Upper lobe of left lung (tissue), 6 donors: ENCODE measurements around the gene TMEM139. TPM values are rescaled to one million over a fixed set of nuclear protein-coding genes. Genes with fewer than 3 reads are reported as not detected.

Experiments
- ATAC-seq, 2 donors: fragments of 200-7000 bp; cut with Tn5 transposase; one replicate each; pipeline ENCODE4 v1.9.1; 2022; ENCODE audit warnings: mild to moderate bottlenecking in 2 of 2, moderate library complexity in 2 of 2; ENCODE audit not compliant: low FRiP score in 2 of 2
- DNase-seq, 2 donors: peaks; one replicate each; pipeline ENCODE4 v3.0.0-alpha.2; 2019 to 2020
- H3K27ac ChIP-seq, 4 donors: fragments of 200-600 bp; sonication (generic); one replicate each; pipeline ENCODE4 v1.5.1; 2016 to 2019
- H3K27me3 ChIP-seq, 4 donors: fragments of 200-600 bp; sonication (generic); one replicate each; pipeline ENCODE4 v1.5.1; 2017 to 2019
- H3K36me3 ChIP-seq, 4 donors: fragments of 200-600 bp; sonication (generic); one replicate each; pipeline ENCODE4 v1.5.1; 2016 to 2019
- H3K4me1 ChIP-seq, 4 donors: fragments of 200-600 bp; sonication (generic); one replicate each; pipeline ENCODE4 v1.5.1; 2018 to 2019
- H3K4me3 ChIP-seq, 4 donors: fragments of 200-600 bp; sonication (generic); one replicate each; pipeline ENCODE4 v1.5.1; 2017 to 2019; ENCODE audit warnings: mild to moderate bottlenecking in 2 of 4, moderate library complexity in 1 of 4
- H3K9me3 ChIP-seq, 4 donors: fragments of 200-600 bp; sonication (generic); one replicate each; pipeline ENCODE4 v1.5.1; 2018 to 2019
- EP300 ChIP-seq, 4 donors: sonication (generic); formaldehyde crosslinking; IDR thresholded peaks; one replicate each; pipeline ENCODE4 v1.5.1; 2017; ENCODE audit warnings: antibody characterized with exemption in 4 of 4, control low read depth in 2 of 4
- POLR2A ChIP-seq, 4 donors: fragments of 450-650 bp; IDR thresholded peaks; one replicate each; pipeline ENCODE4 v1.5.1; 2016 to 2017; ENCODE audit warnings: antibody characterized with exemption in 4 of 4, mild to moderate bottlenecking in 2 of 4
- POLR2AphosphoS5 ChIP-seq, 2 donors: sonication (generic); formaldehyde crosslinking; IDR thresholded peaks; one replicate each; pipeline ENCODE4 v1.5.1; 2017; ENCODE audit warnings: antibody characterized with exemption in 2 of 2
- WGBS, 2 donors: methylation state at CpG; one replicate each; pipeline ENCODE4 v1.1.5; 2017 to 2018; 5-methylcytosine and 5-hydroxymethylcytosine counted together
- total RNA-seq, 6 donors: library from RNA; depleted of rRNA in 4 of 6; stranded (reverse); fragments of >200 nt in 4 of 6; gene quantifications; one replicate each; pipeline versions ENCODE4 v1.1.0 to v1.2.1, GENCODE V29; 2016 to 2021
- TF ChIP-seq, protein P1 (sequence below), 6 experiments: fragments of 450-650 bp in 4 of 6; fragments of 200-600 bp in 2 of 6; sonication (generic) in 2 of 6; IDR thresholded peaks; one replicate each; pipeline ENCODE4 v1.5.1; 2016 to 2019; ENCODE audit warnings: antibody characterized with exemption in 6 of 6
- donor health status: DM: no; HTN: no; CAD: no; lungs with moderate emphysema.
- donor health status: DM: no; HTN: yes; CAD: no; lungs with severe emphysema.

TMEM139 gene
- total RNA-seq, 6 donors from 2014 or later = 13.6 to 52.7 (median 33.0) TPM

GRCh38 chr7:143286522-143286890 lies 1.7 kb downstream of the TMEM139 start:
- Histone ChIP-seq H3K36me3 (no peaks in the 10 kb centered on the region), H3K4me1 (peaks cover 18 to 40% (median 25%) of the 10 kb centered on the region in 4 donors), H3K4me3 (no peak overlapping the region), H3K9me3 (no peaks in the 10 kb centered on the region), H3K27me3 (no peaks in the 10 kb centered on the region), H3K27ac (no peak overlapping the region)
- TF ChIP-seq EP300 (IDR thresholded peaks at IDR 0.05) = no peak
- no peak for TF ChIP-seq POLR2AphosphoS5 (IDR thresholded peaks at IDR 0.05)
- TF ChIP-seq, protein P1, sequence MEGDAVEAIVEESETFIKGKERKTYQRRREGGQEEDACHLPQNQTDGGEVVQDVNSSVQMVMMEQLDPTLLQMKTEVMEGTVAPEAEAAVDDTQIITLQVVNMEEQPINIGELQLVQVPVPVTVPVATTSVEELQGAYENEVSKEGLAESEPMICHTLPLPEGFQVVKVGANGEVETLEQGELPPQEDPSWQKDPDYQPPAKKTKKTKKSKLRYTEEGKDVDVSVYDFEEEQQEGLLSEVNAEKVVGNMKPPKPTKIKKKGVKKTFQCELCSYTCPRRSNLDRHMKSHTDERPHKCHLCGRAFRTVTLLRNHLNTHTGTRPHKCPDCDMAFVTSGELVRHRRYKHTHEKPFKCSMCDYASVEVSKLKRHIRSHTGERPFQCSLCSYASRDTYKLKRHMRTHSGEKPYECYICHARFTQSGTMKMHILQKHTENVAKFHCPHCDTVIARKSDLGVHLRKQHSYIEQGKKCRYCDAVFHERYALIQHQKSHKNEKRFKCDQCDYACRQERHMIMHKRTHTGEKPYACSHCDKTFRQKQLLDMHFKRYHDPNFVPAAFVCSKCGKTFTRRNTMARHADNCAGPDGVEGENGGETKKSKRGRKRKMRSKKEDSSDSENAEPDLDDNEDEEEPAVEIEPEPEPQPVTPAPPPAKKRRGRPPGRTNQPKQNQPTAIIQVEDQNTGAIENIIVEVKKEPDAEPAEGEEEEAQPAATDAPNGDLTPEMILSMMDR (IDR thresholded peaks at IDR 0.05) = no peak
- no peak for TF ChIP-seq POLR2A (IDR thresholded peaks at IDR 0.05)
- 93 to 95% methylated on average over 6 of the region's 6 CpGs for WGBS, 2 donors
- ATAC-seq (no peak), DNase-seq (no peak)

- H3K4me3 ChIP-seq = peak overlapping the region; percentile 7 to 98 (median 84)
- TF ChIP-seq EP300 (IDR thresholded peaks at IDR 0.05) (no peak), POLR2A (IDR thresholded peaks at IDR 0.05) (peak in 1 of 4 donors; percentile 27)
- TF ChIP-seq, protein P1 (IDR thresholded peaks at IDR 0.05) = no peak
- no peaks in the 10 kb centered on the region for H3K27me3 ChIP-seq
- ATAC-seq (no peak), DNase-seq (no peak)
- 76 to 100% methylated on average over 2 to 17 of the region's 17 CpGs for WGBS, 2 donors
- H3K27ac ChIP-seq = peak overlapping the region; percentile 10 to 94 (median 84)
- H3K9me3 ChIP-seq = no peaks in the 10 kb centered on the region
- H3K36me3 ChIP-seq = peaks cover 3 to 8% (median 7%) of the 10 kb centered on the region in 4 donors
- H3K4me1 ChIP-seq = peaks cover 18 to 40% (median 25%) of the 10 kb centered on the region in 4 donors
Measured at GRCh38 chr7:143287339-143287934, 2.7 kb downstream of the TMEM139 start.

- Histone ChIP-seq H3K27me3 (no peaks in the 10 kb centered on the region), H3K4me1 (peaks cover 18 to 40% (median 25%) of the 10 kb centered on the region in 4 donors), H3K4me3 (peak within 1 kb of the TSS; percentile 84 to 98 (median 89)), H3K27ac (peak within 1 kb of the TSS; percentile 88 to 94 (median 92)), H3K9me3 (no peaks in the 10 kb centered on the region), H3K36me3 (peaks cover 4 to 16% (median 13%) of the 10 kb centered on the region in 4 donors)
- peak; percentile 96 to 98 for ATAC-seq
- WGBS, 2 donors = 1 to 5% methylated on average over 22 to 52 of the region's 84 CpGs
- peak; percentile 32 to 78 for TF ChIP-seq POLR2AphosphoS5 (IDR thresholded peaks at IDR 0.05)
- TF ChIP-seq, protein P1 (IDR thresholded peaks at IDR 0.05) = peak; percentile 18 to 46 (median 32)
- TF ChIP-seq EP300 (IDR thresholded peaks at IDR 0.05) = no peak
- TF ChIP-seq POLR2A (IDR thresholded peaks at IDR 0.05) = peak in 3 of 4 donors; percentile 56 to 85 (median 60)
- peak; percentile 98 to 100 for DNase-seq
Measured at GRCh38 chr7:143287935-143288826, 3.4 kb downstream of the TMEM139 start, which contains the start of gene CASP2. CASP2 (plus strand) TSS chr7:143288351; CDS start chr7:143288456, 105 bp downstream.

GRCh38 chr7:143288836-143289235 lies 4.1 kb downstream of the TMEM139 start:
- peaks cover 18 to 40% (median 25%) of the 10 kb centered on the region in 4 donors for H3K4me1 ChIP-seq
- H3K27ac ChIP-seq = peak overlapping the region; percentile 88 to 94 (median 92)
- peak overlapping the region; percentile 84 to 98 (median 89) for H3K4me3 ChIP-seq
- no peaks in the 10 kb centered on the region for H3K9me3 ChIP-seq
- WGBS, 2 donors = 0 to 1% methylated on average over 11 of the region's 11 CpGs
- no peaks in the 10 kb centered on the region for H3K27me3 ChIP-seq
- no peak for ATAC-seq
- DNase-seq = no peak
- peaks cover 8 to 22% (median 20%) of the 10 kb centered on the region in 4 donors for H3K36me3 ChIP-seq
- TF ChIP-seq POLR2A (IDR thresholded peaks at IDR 0.05) = no peak
- TF ChIP-seq POLR2AphosphoS5 (IDR thresholded peaks at IDR 0.05) = no peak
- TF ChIP-seq EP300 (IDR thresholded peaks at IDR 0.05) = no peak
- TF ChIP-seq, protein P1 (IDR thresholded peaks at IDR 0.05) = no peak
